Fibroblast of lung (primary cell): ENCODE data around the gene MRPL57. TPM values are rescaled to one million over a fixed set of nuclear protein-coding genes. Genes with fewer than 3 reads are reported as not detected.
"Not testable (repeated sequence)": the region's sequence is repeated elsewhere in the genome, so short reads cannot be mapped to it uniquely, and the experiment has no call there.

ENCODE experiments used
- DNase-seq, 2 donors: peaks; one replicate each; pipeline versions ENCODE4 v3.0.0 to v3.0.0-alpha.2; 2010; ENCODE audit warnings: low read depth in 2 of 2
- H2AFZ ChIP-seq: 2 replicates; pipeline ENCODE4 v1.5.1; 2012; ENCODE audit warnings: low read length, control low read depth, inconsistent platforms
- H3K27ac ChIP-seq: 2 replicates; pipeline ENCODE4 v1.5.1; 2011; ENCODE audit warnings: low read length, control low read depth; ENCODE audit not compliant: insufficient read depth
- H3K27me3 ChIP-seq: 2 replicates; pipeline ENCODE4 v1.5.1; 2011; ENCODE audit warnings: mild to moderate bottlenecking, low read length; ENCODE audit not compliant: control insufficient read depth, insufficient read depth
- H3K36me3 ChIP-seq: 2 replicates; pipeline ENCODE4 v1.5.1; 2011; ENCODE audit warnings: low read length; ENCODE audit not compliant: control insufficient read depth, insufficient read depth
- H3K4me1 ChIP-seq: 2 replicates; pipeline ENCODE4 v1.5.1; 2011; ENCODE audit warnings: low read length; ENCODE audit not compliant: control insufficient read depth, insufficient read depth; ENCODE audit errors: extremely low read depth
- H3K4me2 ChIP-seq: 2 replicates; pipeline ENCODE4 v1.5.1; 2011; ENCODE audit warnings: low read length, control low read depth; ENCODE audit not compliant: insufficient read depth; ENCODE audit errors: extremely low read depth
- H3K4me3 ChIP-seq, 4 experiments: fragments of 200-600 bp in 1 of 4; sonication (generic) in 1 of 4; replicated peaks in 1 of 4; 2 replicates each; pipeline ENCODE4 v1.5.1; 2011 to 2016; ENCODE audit warnings: low read length in 4 of 4, low read depth in 3 of 4, mild to moderate bottlenecking in 3 of 4, control low read depth in 2 of 4, inconsistent platforms in 1 of 4, mixed read lengths in 1 of 4; ENCODE audit not compliant: insufficient read depth in 1 of 4; ENCODE audit errors: control extremely low read depth in 1 of 4
- H3K79me2 ChIP-seq: 2 replicates; pipeline ENCODE4 v1.5.1; 2012; ENCODE audit warnings: mild to moderate bottlenecking, low read length, inconsistent platforms; ENCODE audit not compliant: control insufficient read depth, insufficient read depth
- H3K9ac ChIP-seq: 2 replicates; pipeline ENCODE4 v1.5.1; 2011; ENCODE audit warnings: mild to moderate bottlenecking, low read length, control low read depth; ENCODE audit not compliant: insufficient read depth
- H3K9me3 ChIP-seq: 2 replicates; pipeline ENCODE4 v1.5.1; 2012; ENCODE audit warnings: low read depth, low read length; ENCODE audit not compliant: control insufficient read depth, insufficient read depth
- H4K20me1 ChIP-seq: 2 replicates; pipeline ENCODE4 v1.5.1; 2011; ENCODE audit warnings: low read length; ENCODE audit not compliant: control insufficient read depth, insufficient read depth; ENCODE audit errors: extremely low read depth
- CTCF ChIP-seq, 2 donors: IDR thresholded peaks in 1 of 2; conservative IDR thresholded peaks in 1 of 2; 1 replicate in 1 of 2; 2 replicates in 1 of 2; pipeline ENCODE4 v1.5.1; 2011 to 2012; ENCODE audit warnings: low read length in 2 of 2, control low read depth in 1 of 2, inconsistent platforms in 1 of 2, low read depth in 1 of 2, mild to moderate bottlenecking in 1 of 2
- EZH2 ChIP-seq: IDR thresholded peaks from 2 replicates; pipeline ENCODE4 v1.5.1; 2012; ENCODE audit warnings: low read length, control low read depth, mild to moderate bottlenecking; ENCODE audit errors: missing control alignments
- polyA plus RNA-seq, 2 donors: library from polyadenylated mRNA; depleted of rRNA in 1 of 2; stranded (reverse) in 1 of 2; unstranded in 1 of 2; fragments of >200 nt; gene quantifications; 2 replicates each; pipeline ENCODE4 v1.2.1, GENCODE V29; 2011 to 2012; ENCODE audit warnings: missing spikeins in 1 of 2
- total RNA-seq: library from RNA; depleted of rRNA; stranded (reverse); fragments of >200 nt; gene quantifications from 2 replicates; pipeline ENCODE4 v1.2.1, GENCODE V29; 2014

MRPL57 gene
- total and polyA plus RNA-seq, 2 donors (not counting 1 experiment from before 2014, with no cell fraction given): 8.9 to 29.4 TPM

- H3K4me2 ChIP-seq: no peak overlapping the region
- no peak overlapping the region for H3K9ac ChIP-seq
- no peak overlapping the region for H3K4me3 ChIP-seq
- no peaks in the 10 kb centered on the region for H4K20me1 ChIP-seq
- no peaks in the 10 kb centered on the region for H3K4me1 ChIP-seq
- no peaks in the 10 kb centered on the region for H3K9me3 ChIP-seq
- H2AFZ ChIP-seq: no peak overlapping the region
- H3K27ac ChIP-seq: no peak overlapping the region
- DNase-seq: no peak
- peaks cover 3% of the 10 kb centered on the region for H3K27me3 ChIP-seq
- no peaks in the 10 kb centered on the region for H3K79me2 ChIP-seq
- no peaks in the 10 kb centered on the region for H3K36me3 ChIP-seq
- TF ChIP-seq EZH2: no peak
- no peak for TF ChIP-seq CTCF (conservative IDR thresholded peaks at IDR 0.05 in 1 of 2, IDR thresholded peaks at IDR 0.05 in 1 of 2; ENCODE audit: low read depth in 1 of 2, low read length in 2 of 2)
These were observed 42.0 kb downstream of the MRPL57 start for GRCh38 chr13:21218351-21219035.

- H2AFZ ChIP-seq: no peak overlapping the region
These were observed 42.6 kb downstream of the MRPL57 start for GRCh38 chr13:21219036-21219381.

GRCh38 chr13:21219716-21220115, 43.3 kb downstream of the MRPL57 start:
- H3K36me3 ChIP-seq, H3K27me3 ChIP-seq, H3K4me3 ChIP-seq, H3K79me2 ChIP-seq, DNase-seq, H3K4me2 ChIP-seq, H3K9ac ChIP-seq, H3K27ac ChIP-seq, H2AFZ ChIP-seq, H3K4me1 ChIP-seq, H4K20me1 ChIP-seq, H3K9me3 ChIP-seq: not testable (repeated sequence)

More at GRCh38 chr13:21219036-21219381, 42.6 kb downstream of the MRPL57 start:
- no peak for TF ChIP-seq EZH2
- Histone ChIP-seq H3K4me3 (no peak overlapping the region), H3K36me3 (no peaks in the 10 kb centered on the region), H3K4me2 (no peak overlapping the region), H3K27ac (no peak overlapping the region), H3K9ac (no peak overlapping the region), H3K27me3 (peaks cover 3% of the 10 kb centered on the region), H3K9me3 (no peaks in the 10 kb centered on the region), H4K20me1 (no peaks in the 10 kb centered on the region), H3K79me2 (no peaks in the 10 kb centered on the region), H3K4me1 (no peaks in the 10 kb centered on the region)
- no peak for DNase-seq

GRCh38 chr13:21221268-21221667, 44.8 kb downstream of the MRPL57 start:
- no peak for TF ChIP-seq CTCF (conservative IDR thresholded peaks at IDR 0.05 in 1 of 2, IDR thresholded peaks at IDR 0.05 in 1 of 2; ENCODE audit: low read depth in 1 of 2, low read length in 2 of 2)
- no peak for TF ChIP-seq EZH2
- H3K27me3 ChIP-seq: peaks cover 2% of the 10 kb centered on the region
- H3K79me2 ChIP-seq: no peaks in the 10 kb centered on the region
- no peak overlapping the region for H3K27ac ChIP-seq
- no peak overlapping the region for H3K4me2 ChIP-seq
- H3K36me3 ChIP-seq: no peaks in the 10 kb centered on the region
- no peak overlapping the region for H3K9ac ChIP-seq
- H3K4me1 ChIP-seq: no peaks in the 10 kb centered on the region
- H2AFZ ChIP-seq: no peak overlapping the region
- H4K20me1 ChIP-seq: no peaks in the 10 kb centered on the region
- no peak overlapping the region for H3K4me3 ChIP-seq
- no peak for DNase-seq
- no peaks in the 10 kb centered on the region for H3K9me3 ChIP-seq
